Astrocyte (in vitro differentiated cells and primary cell): Measurements from ENCODE around the gene ARPIN.

Source experiments
- EZH2 ChIP-seq: IDR thresholded peaks from 2 replicates; pipeline ENCODE4 v1.6.1; 2012; ENCODE audit warnings: mild to moderate bottlenecking, low read length, inconsistent platforms; ENCODE audit not compliant: insufficient read depth
- TF ChIP-seq, protein P1 (sequence below): IDR thresholded peaks from 2 replicates; pipeline ENCODE4 v1.5.1; 2011; ENCODE audit warnings: low read depth, mild to moderate bottlenecking, inconsistent platforms, low read length, moderate library complexity; ENCODE audit not compliant: insufficient read depth

DNA sequence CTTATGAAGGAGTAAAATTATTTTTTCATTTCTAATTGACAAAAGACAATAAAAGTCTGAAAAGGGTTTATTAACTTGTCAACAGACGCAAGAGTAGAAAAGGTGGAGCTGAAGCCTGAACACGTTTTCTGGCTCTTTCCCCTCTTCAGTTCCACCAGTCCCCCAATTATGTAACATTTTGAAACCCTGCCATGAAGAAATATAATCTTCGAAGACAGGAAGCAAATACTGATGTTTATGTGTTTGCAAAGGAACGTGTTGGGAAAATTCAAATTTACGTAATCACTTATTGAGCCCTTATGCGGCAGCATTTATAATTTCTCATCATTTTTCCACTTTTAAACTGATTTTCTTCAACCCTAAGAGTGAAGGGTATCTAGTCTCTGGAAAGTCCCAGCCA, 19.7 kb downstream of the ARPIN start:
- TF ChIP-seq, protein P1, sequence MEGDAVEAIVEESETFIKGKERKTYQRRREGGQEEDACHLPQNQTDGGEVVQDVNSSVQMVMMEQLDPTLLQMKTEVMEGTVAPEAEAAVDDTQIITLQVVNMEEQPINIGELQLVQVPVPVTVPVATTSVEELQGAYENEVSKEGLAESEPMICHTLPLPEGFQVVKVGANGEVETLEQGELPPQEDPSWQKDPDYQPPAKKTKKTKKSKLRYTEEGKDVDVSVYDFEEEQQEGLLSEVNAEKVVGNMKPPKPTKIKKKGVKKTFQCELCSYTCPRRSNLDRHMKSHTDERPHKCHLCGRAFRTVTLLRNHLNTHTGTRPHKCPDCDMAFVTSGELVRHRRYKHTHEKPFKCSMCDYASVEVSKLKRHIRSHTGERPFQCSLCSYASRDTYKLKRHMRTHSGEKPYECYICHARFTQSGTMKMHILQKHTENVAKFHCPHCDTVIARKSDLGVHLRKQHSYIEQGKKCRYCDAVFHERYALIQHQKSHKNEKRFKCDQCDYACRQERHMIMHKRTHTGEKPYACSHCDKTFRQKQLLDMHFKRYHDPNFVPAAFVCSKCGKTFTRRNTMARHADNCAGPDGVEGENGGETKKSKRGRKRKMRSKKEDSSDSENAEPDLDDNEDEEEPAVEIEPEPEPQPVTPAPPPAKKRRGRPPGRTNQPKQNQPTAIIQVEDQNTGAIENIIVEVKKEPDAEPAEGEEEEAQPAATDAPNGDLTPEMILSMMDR: no peak
- no peak for TF ChIP-seq EZH2
